SK-N-SH (cell line): Measurements from ENCODE around the gene CFAP251. TPM values are rescaled to one million over a fixed set of nuclear protein-coding genes. Genes with fewer than 3 reads are reported as not detected.

ENCODE experiments used
- CTCF ChIA-PET: fragments of 300-600, 350-600 bp; formaldehyde crosslinking; extraction: SDS; loops from one replicate; lab custom pipeline; 2021; lab: Yijun Ruan, JAX
- POLR2A ChIA-PET: fragments of 350-600 bp; sonication (Branson Sonifier 250); formaldehyde crosslinking; extraction: SDS; loops from one replicate; lab custom pipeline; 2020; ENCODE audit warnings: antibody characterized with exemption, inconsistent platforms; lab: Yijun Ruan, JAX
- DNase-seq: peaks from one replicate; pipeline ENCODE4 v3.0.0; 2012
- H2AFZ ChIP-seq: fragments of 200-600 bp; sonication (generic); 2 replicates; pipeline ENCODE4 v1.8.1; 2016; ENCODE audit warnings: antibody characterized with exemption, mild to moderate bottlenecking, low read depth
- H3F3A ChIP-seq: fragments of 200-600 bp; sonication (generic); replicated peaks from 2 replicates; pipeline ENCODE3; 2016; ENCODE audit warnings: antibody characterized with exemption, mild to moderate bottlenecking; ENCODE audit not compliant: insufficient read depth
- H3K27ac ChIP-seq, 2 experiments: fragments of 200-500 bp in 1 of 2; fragments of 200-600 bp in 1 of 2; sonication (Bioruptor generic) in 1 of 2; sonication (generic), shearing (Covaris generic) in 1 of 2; 2 replicates each; pipeline versions ENCODE4 v1.5.1 to v1.6.1; 2014 to 2016; ENCODE audit warnings: low read depth in 2 of 2, inconsistent platforms in 1 of 2, low read length in 1 of 2, mild to moderate bottlenecking in 1 of 2, mixed read lengths in 1 of 2
- H3K27me3 ChIP-seq: fragments of 200-600 bp; sonication (generic), shearing (Covaris generic); 2 replicates; pipeline ENCODE4 v1.6.1; 2016; ENCODE audit warnings: mixed run types; ENCODE audit not compliant: insufficient read depth
- H3K36me3 ChIP-seq, 2 experiments: fragments of 200-500 bp in 1 of 2; fragments of 200-600 bp in 1 of 2; sonication (Bioruptor generic) in 1 of 2; sonication (generic) in 1 of 2; replicated peaks in 1 of 2; 2 replicates each; pipeline versions ENCODE3 to v1.5.1; 2014 to 2016; ENCODE audit warnings: low read length in 1 of 2, mild to moderate bottlenecking in 1 of 2; ENCODE audit not compliant: insufficient read depth in 2 of 2, control insufficient read depth in 1 of 2
- H3K4me1 ChIP-seq, 2 experiments: fragments of 200-500 bp in 1 of 2; fragments of 200-600 bp in 1 of 2; sonication (Bioruptor generic) in 1 of 2; sonication (generic), shearing (Covaris generic) in 1 of 2; 2 replicates each; pipeline versions ENCODE4 v1.5.1 to v1.6.1; 2014 to 2016; ENCODE audit warnings: low read depth in 1 of 2, low read length in 1 of 2, mixed run types in 1 of 2; ENCODE audit not compliant: insufficient read depth in 2 of 2, control insufficient read depth in 1 of 2
- H3K4me2 ChIP-seq: fragments of 200-600 bp; sonication (generic), shearing (Covaris generic); 2 replicates; pipeline ENCODE4 v1.6.1; 2017; ENCODE audit warnings: mixed run types
- H3K4me3 ChIP-seq, 2 experiments: fragments of 200-500 bp in 1 of 2; fragments of 200-600 bp in 1 of 2; sonication (Bioruptor generic) in 1 of 2; sonication (generic), shearing (Covaris generic) in 1 of 2; 2 replicates each; pipeline versions ENCODE4 v1.5.1 to v1.8.1; 2014 to 2016; ENCODE audit warnings: low read depth in 2 of 2, inconsistent platforms in 1 of 2, low read length in 1 of 2, mild to moderate bottlenecking in 1 of 2, mixed read lengths in 1 of 2, moderate library complexity in 1 of 2
- H3K79me2 ChIP-seq: fragments of 200-600 bp; sonication (generic); 2 replicates; pipeline ENCODE4 v1.8.1; 2017; ENCODE audit warnings: mild to moderate bottlenecking; ENCODE audit not compliant: insufficient read depth
- H3K9ac ChIP-seq: fragments of 200-600 bp; sonication (generic); 2 replicates; pipeline ENCODE4 v1.6.1; 2017; ENCODE audit warnings: mixed run types
- H3K9me2 ChIP-seq: fragments of 200-600 bp; sonication (generic); 2 replicates; pipeline ENCODE4 v1.6.1; 2017; ENCODE audit warnings: mixed run types
- H3K9me3 ChIP-seq: fragments of 200-600 bp; sonication (generic); 2 replicates; pipeline ENCODE4 v1.6.1; 2017; ENCODE audit warnings: mixed run types, mild to moderate bottlenecking, moderate library complexity
- H4K20me1 ChIP-seq: fragments of 200-600 bp; sonication (generic); 2 replicates; pipeline ENCODE4 v1.6.1; 2017; ENCODE audit warnings: mild to moderate bottlenecking, mixed run types; ENCODE audit not compliant: insufficient read depth
- FOSL2 ChIP-seq: IDR thresholded peaks from 2 replicates; pipeline ENCODE4 v1.4.0; 2012; ENCODE audit warnings: low read depth, mild to moderate bottlenecking, moderate library complexity, borderline replicate concordance
- FOXJ3 ChIP-seq: sonication (generic); formaldehyde crosslinking; IDR thresholded peaks from 2 replicates; pipeline ENCODE4 v1.5.1; 2020; ENCODE audit warnings: mild to moderate bottlenecking, missing genetic modification reagents
- FOXM1 ChIP-seq: IDR thresholded peaks from 2 replicates; pipeline ENCODE4 v1.4.0; 2012; ENCODE audit warnings: low read depth, mild to moderate bottlenecking
- GABPA ChIP-seq: IDR thresholded peaks from 2 replicates; pipeline ENCODE4 v1.4.0; 2012; ENCODE audit warnings: low read depth, mild to moderate bottlenecking
- GATA2 ChIP-seq: sonication (generic); formaldehyde crosslinking; IDR thresholded peaks from 2 replicates; pipeline ENCODE4 v1.5.0; 2020; ENCODE audit warnings: mild to moderate bottlenecking, missing genetic modification reagents
- JUND ChIP-seq: IDR thresholded peaks from 2 replicates; pipeline ENCODE4 v1.4.0; 2012
- MEF2A ChIP-seq: IDR thresholded peaks from 2 replicates; pipeline ENCODE4 v1.4.0; 2012; ENCODE audit warnings: low read depth, borderline replicate concordance
- NFIC ChIP-seq: IDR thresholded peaks from 2 replicates; pipeline ENCODE4 v1.4.0; 2012; ENCODE audit warnings: borderline replicate concordance
- NRF1 ChIP-seq: IDR thresholded peaks from 2 replicates; pipeline ENCODE4 v1.6.1; 2012; ENCODE audit warnings: low read depth, mild to moderate bottlenecking, low read length
- POLR2AphosphoS5 ChIP-seq: IDR thresholded peaks from 2 replicates; pipeline ENCODE4 v1.6.1; 2012; ENCODE audit warnings: low read depth, low read length
- RAD21 ChIP-seq: IDR thresholded peaks from 2 replicates; pipeline ENCODE4 v1.6.1; 2012; ENCODE audit warnings: mild to moderate bottlenecking, low read length
- SIN3A ChIP-seq: IDR thresholded peaks from 2 replicates; pipeline ENCODE4 v1.6.1; 2012; ENCODE audit warnings: low read depth, mild to moderate bottlenecking, low read length, moderate library complexity, borderline replicate concordance
- TAF1 ChIP-seq: IDR thresholded peaks from 2 replicates; pipeline ENCODE4 v1.6.1; 2012; ENCODE audit warnings: low read depth, mild to moderate bottlenecking, low read length, moderate library complexity, borderline replicate concordance
- WGBS: methylation state at CpG from one replicate; pipeline ENCODE4 v1.1.6; 2017; ENCODE audit warnings: low lambda C conversion rate; 5-methylcytosine and 5-hydroxymethylcytosine counted together
- polyA plus RNA-seq, 3 experiments: library from polyadenylated mRNA; depleted of rRNA; stranded (reverse); fragments of >200 nt; gene quantifications; 2 replicates each; pipeline ENCODE4 v1.2.3, GENCODE V29; 2012
- TF ChIP-seq, protein P1 (sequence below): IDR thresholded peaks from 2 replicates; pipeline ENCODE4 v1.4.0; 2012; ENCODE audit warnings: low read depth, borderline replicate concordance
- TF ChIP-seq, protein P2 (sequence below): IDR thresholded peaks from 2 replicates; pipeline ENCODE4 v1.4.0; 2012; ENCODE audit warnings: low read depth
- TF ChIP-seq, protein P3 (sequence below): fragments of 150-350 bp; IDR thresholded peaks from 2 replicates; pipeline ENCODE4 v1.6.1; 2016; ENCODE audit warnings: mild to moderate bottlenecking, low read depth, low read length
- TF ChIP-seq, protein P4 (sequence below): IDR thresholded peaks from 2 replicates; pipeline ENCODE4 v1.4.0; 2012; ENCODE audit warnings: low read depth, borderline replicate concordance
- TF ChIP-seq, protein P5 (sequence below): fragments of 200-600 bp; sonication (generic); IDR thresholded peaks from 2 replicates; pipeline ENCODE4 v1.6.1; 2017; ENCODE audit warnings: antibody characterized with exemption, mild to moderate bottlenecking, moderate library complexity

Gene CFAP251
- polyA plus RNA-seq, 1 of the 3 experiments (the other 2 are of a cell fraction), result 5.7 TPM

DNA sequence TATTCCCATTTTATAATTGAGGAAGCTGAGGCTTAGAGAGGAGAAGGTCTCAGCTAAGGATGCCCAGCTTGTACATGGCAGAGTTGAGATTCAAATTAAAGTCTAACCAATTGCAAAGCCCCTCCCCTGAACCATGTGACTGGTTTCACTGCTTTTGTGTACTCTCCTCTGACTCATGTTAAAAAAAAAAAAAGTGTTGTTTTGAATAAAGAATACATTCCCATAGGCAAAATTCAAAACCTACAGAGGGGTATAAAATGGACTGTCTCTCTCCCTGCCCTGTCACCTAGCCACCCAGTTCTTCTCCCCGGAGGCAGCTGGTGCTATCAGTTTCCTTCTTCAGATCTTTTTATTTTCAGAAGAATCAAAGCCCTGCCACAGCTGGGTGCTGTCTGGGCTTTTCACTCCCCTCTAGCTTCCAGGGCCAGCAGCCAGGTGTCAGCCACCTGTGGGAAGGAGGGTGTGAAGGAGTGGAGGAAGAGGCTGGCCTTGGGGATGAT, 24.4 kb upstream of the CFAP251 start:
- Histone ChIP-seq H3K4me1 (peaks cover 8 to 18% of the 10 kb centered on the region in 2 experiments; a peak in 2 of 4 replicates), H4K20me1 (peaks cover 14% of the 10 kb centered on the region)
- no peak for TF ChIP-seq TAF1
- no peak for TF ChIP-seq FOXM1
- TF ChIP-seq, protein P1, sequence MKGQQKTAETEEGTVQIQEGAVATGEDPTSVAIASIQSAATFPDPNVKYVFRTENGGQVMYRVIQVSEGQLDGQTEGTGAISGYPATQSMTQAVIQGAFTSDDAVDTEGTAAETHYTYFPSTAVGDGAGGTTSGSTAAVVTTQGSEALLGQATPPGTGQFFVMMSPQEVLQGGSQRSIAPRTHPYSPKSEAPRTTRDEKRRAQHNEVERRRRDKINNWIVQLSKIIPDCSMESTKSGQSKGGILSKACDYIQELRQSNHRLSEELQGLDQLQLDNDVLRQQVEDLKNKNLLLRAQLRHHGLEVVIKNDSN, result peak; percentile 77
- TF ChIP-seq, protein P2, sequence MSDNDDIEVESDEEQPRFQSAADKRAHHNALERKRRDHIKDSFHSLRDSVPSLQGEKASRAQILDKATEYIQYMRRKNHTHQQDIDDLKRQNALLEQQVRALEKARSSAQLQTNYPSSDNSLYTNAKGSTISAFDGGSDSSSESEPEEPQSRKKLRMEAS, result 0 out of 2 replicates have a peak, but pooled peaks have one; percentile 16
- TF ChIP-seq, protein P3, sequence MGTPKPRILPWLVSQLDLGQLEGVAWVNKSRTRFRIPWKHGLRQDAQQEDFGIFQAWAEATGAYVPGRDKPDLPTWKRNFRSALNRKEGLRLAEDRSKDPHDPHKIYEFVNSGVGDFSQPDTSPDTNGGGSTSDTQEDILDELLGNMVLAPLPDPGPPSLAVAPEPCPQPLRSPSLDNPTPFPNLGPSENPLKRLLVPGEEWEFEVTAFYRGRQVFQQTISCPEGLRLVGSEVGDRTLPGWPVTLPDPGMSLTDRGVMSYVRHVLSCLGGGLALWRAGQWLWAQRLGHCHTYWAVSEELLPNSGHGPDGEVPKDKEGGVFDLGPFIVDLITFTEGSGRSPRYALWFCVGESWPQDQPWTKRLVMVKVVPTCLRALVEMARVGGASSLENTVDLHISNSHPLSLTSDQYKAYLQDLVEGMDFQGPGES, result no peak
- TF ChIP-seq POLR2AphosphoS5, result no peak
- TF ChIP-seq, protein P4, sequence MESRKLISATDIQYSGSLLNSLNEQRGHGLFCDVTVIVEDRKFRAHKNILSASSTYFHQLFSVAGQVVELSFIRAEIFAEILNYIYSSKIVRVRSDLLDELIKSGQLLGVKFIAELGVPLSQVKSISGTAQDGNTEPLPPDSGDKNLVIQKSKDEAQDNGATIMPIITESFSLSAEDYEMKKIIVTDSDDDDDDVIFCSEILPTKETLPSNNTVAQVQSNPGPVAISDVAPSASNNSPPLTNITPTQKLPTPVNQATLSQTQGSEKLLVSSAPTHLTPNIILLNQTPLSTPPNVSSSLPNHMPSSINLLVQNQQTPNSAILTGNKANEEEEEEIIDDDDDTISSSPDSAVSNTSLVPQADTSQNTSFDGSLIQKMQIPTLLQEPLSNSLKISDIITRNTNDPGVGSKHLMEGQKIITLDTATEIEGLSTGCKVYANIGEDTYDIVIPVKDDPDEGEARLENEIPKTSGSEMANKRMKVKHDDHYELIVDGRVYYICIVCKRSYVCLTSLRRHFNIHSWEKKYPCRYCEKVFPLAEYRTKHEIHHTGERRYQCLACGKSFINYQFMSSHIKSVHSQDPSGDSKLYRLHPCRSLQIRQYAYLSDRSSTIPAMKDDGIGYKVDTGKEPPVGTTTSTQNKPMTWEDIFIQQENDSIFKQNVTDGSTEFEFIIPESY, result no peak
- no peak for TF ChIP-seq JUND
- peak; percentile 42; the same call in 1 of the 2 replicates for TF ChIP-seq FOSL2
- no peak for TF ChIP-seq FOXJ3
- no peak for TF ChIP-seq NFIC
- no peak for TF ChIP-seq SIN3A
- TF ChIP-seq, all 33 proteins: peak for 3
- WGBS, result 74% methylated on average over 1 of the region's 1 CpG
- Histone ChIP-seq H3K9me2 (no peaks in the 10 kb centered on the region), H2AFZ (no peak overlapping the region), H3K4me2 (peak overlapping the region; percentile 63), H3K9ac (peak overlapping the region; percentile 32), H3K79me2 (peaks cover 95% of the 10 kb centered on the region), H3K27me3 (no peaks in the 10 kb centered on the region), H3K27ac (peak overlapping the region in 1 of 2 experiments; percentile 64; a peak in 2 of 4 replicates), H3K4me3 (no peak overlapping the region), H3K36me3 (peaks cover 5 to 45% of the 10 kb centered on the region in 2 experiments), H3F3A (peaks cover 25% of the 10 kb centered on the region), H3K9me3 (no peaks in the 10 kb centered on the region)
- ChIA-PET POLR2A (no interaction called here), CTCF (interaction anchor here (0.9 to 10.2 kb wide), 3 partner anchors 22 to 99 kb away, joined by 3 to 186 read pairs (median 65); partner anchors contain the start of gene RHOF)
- DNase-seq, result no peak

DNA sequence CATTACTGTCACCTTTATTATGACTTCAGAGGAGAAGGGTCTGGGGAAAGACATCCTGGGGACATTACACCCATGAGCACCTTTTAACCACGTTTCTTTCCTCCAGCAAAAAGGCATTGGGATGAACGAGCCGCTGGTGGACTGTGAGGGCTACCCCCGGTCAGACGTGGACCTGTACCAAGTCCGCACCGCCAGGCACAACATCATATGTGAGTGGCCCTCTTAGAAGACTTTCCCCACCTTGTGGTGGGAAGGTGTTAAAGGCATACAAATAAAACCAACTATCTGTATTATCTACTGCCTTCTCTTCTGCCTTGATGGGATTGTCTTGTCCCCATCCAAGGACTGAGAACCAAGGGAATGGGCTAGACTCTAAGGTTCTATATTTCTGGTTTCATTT, 23.8 kb upstream of the CFAP251 start:
- ChIA-PET POLR2A (no interaction called here), CTCF (interaction anchor here (1.6 to 10.2 kb wide), 3 partner anchors 84 to 100 kb away, joined by 12 to 186 read pairs (median 65); partner anchors contain the start of gene RHOF)
- 79% methylated on average over 7 of the region's 7 CpGs for WGBS
- H3K9ac ChIP-seq, result no peak overlapping the region
- no peaks in the 10 kb centered on the region for H3K9me2 ChIP-seq
- no peak overlapping the region for H2AFZ ChIP-seq
- H3K79me2 ChIP-seq, result peaks cover 90% of the 10 kb centered on the region
- peaks cover 11 to 46% of the 10 kb centered on the region in 2 experiments for H3K36me3 ChIP-seq
- H4K20me1 ChIP-seq, result peaks cover 17% of the 10 kb centered on the region
- H3K27ac ChIP-seq, result peak overlapping the region in 1 of 2 experiments; percentile 64; a peak in 2 of 4 replicates
- H3K27me3 ChIP-seq, result no peaks in the 10 kb centered on the region
- no peak overlapping the region for H3K4me3 ChIP-seq
- peaks cover 4 to 18% of the 10 kb centered on the region in 2 experiments; a peak in 2 of 4 replicates for H3K4me1 ChIP-seq
- 0 out of 2 replicates have a peak overlapping the region, but pooled peaks have one; percentile 63 for H3K4me2 ChIP-seq
- peaks cover 19% of the 10 kb centered on the region for H3F3A ChIP-seq
- no peaks in the 10 kb centered on the region for H3K9me3 ChIP-seq
- DNase-seq, result peak; percentile 49
- TF ChIP-seq NRF1 (no peak), GATA2 (CRISPR knock-in tag) (no peak), GABPA (no peak), RAD21 (peak; percentile 40), TAF1 (no peak), MEF2A (no peak), FOXJ3 (no peak)
- TF ChIP-seq, protein P5, sequence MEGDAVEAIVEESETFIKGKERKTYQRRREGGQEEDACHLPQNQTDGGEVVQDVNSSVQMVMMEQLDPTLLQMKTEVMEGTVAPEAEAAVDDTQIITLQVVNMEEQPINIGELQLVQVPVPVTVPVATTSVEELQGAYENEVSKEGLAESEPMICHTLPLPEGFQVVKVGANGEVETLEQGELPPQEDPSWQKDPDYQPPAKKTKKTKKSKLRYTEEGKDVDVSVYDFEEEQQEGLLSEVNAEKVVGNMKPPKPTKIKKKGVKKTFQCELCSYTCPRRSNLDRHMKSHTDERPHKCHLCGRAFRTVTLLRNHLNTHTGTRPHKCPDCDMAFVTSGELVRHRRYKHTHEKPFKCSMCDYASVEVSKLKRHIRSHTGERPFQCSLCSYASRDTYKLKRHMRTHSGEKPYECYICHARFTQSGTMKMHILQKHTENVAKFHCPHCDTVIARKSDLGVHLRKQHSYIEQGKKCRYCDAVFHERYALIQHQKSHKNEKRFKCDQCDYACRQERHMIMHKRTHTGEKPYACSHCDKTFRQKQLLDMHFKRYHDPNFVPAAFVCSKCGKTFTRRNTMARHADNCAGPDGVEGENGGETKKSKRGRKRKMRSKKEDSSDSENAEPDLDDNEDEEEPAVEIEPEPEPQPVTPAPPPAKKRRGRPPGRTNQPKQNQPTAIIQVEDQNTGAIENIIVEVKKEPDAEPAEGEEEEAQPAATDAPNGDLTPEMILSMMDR, result peak; percentile 38; the same call in 1 of the 2 replicates
- TF ChIP-seq, protein P4, result no peak
